Cardiac fibroblast (primary cell): ENCODE results near the gene CCDC201.
A peak's percentile ranks its signal among the peaks of the same experiment; 100 is the strongest.

ENCODE experiments used
- DNase-seq, 2 donors: peaks; one replicate each; pipeline versions ENCODE4 v3.0.0 to v3.0.0-alpha.2; 2010; ENCODE audit warnings: low read depth in 2 of 2
- H3K4me3 ChIP-seq, 2 donors: replicated peaks in 1 of 2; 1 replicate in 1 of 2; 2 replicates in 1 of 2; pipeline ENCODE4 v1.5.1; 2011; ENCODE audit warnings: low read depth in 2 of 2, low read length in 2 of 2, mild to moderate bottlenecking in 2 of 2, moderate library complexity in 1 of 2
- TF ChIP-seq, protein P1 (sequence below): IDR thresholded peaks from one replicate; pipeline ENCODE4 v1.5.1; 2011; ENCODE audit warnings: low read depth, mild to moderate bottlenecking, low read length, inconsistent platforms

Gene CCDC201

DNA sequence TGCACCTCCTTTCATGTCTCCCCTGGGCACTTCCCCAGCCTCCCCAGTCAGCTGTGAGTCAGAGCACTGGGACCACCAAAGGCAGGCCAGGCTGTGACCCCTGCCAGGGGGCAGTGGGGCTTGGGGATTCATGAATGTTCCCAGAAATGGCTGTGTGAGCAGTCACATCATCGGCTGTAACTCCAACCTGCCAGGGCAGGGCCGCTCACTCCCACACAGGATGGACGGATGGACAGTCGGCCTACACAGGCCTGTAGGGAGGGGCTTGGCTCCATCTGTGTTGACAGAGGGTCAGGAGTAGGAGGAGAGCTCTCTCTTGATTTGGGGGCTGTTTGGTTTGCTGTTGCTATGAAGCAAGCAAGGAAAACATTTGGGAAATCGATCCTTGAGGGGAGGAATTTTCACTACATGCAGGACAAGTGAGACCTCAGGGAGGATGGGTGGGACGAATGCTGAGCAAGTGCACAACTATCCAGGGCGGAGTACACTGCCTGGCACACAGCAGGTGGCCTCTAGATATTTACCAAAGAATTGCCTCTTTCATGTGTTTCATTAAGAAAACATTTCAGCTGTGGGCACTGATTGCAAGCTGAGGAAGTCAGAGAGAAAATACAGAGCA lies 12.5 kb upstream of the CCDC201 start:
- DNase-seq: peak; percentile 24
- TF ChIP-seq, protein P1, sequence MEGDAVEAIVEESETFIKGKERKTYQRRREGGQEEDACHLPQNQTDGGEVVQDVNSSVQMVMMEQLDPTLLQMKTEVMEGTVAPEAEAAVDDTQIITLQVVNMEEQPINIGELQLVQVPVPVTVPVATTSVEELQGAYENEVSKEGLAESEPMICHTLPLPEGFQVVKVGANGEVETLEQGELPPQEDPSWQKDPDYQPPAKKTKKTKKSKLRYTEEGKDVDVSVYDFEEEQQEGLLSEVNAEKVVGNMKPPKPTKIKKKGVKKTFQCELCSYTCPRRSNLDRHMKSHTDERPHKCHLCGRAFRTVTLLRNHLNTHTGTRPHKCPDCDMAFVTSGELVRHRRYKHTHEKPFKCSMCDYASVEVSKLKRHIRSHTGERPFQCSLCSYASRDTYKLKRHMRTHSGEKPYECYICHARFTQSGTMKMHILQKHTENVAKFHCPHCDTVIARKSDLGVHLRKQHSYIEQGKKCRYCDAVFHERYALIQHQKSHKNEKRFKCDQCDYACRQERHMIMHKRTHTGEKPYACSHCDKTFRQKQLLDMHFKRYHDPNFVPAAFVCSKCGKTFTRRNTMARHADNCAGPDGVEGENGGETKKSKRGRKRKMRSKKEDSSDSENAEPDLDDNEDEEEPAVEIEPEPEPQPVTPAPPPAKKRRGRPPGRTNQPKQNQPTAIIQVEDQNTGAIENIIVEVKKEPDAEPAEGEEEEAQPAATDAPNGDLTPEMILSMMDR: no peak
- no peak overlapping the region for H3K4me3 ChIP-seq

DNA sequence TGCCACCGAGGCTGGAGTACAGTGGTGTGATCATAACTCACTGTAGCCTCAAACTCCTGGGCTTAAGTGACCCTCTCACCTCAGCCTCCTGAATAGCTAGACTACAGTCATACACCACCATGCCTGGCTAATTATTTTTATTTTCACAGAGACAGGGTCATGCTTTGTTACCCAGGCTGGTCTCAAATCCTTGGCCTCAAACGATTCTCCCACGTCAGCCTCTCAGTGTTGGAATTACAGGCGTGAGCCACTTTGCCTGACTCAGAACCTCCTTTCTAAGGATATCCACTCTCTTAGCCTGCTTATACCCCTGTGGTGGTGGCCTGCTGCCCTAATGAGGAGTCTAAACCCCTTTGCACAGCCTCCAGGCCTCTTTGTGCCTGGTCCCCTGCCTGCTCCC lies 11.3 kb upstream of the CCDC201 start:
- no peak for DNase-seq
- no peak overlapping the region for H3K4me3 ChIP-seq
- TF ChIP-seq, protein P1: no peak

DNA sequence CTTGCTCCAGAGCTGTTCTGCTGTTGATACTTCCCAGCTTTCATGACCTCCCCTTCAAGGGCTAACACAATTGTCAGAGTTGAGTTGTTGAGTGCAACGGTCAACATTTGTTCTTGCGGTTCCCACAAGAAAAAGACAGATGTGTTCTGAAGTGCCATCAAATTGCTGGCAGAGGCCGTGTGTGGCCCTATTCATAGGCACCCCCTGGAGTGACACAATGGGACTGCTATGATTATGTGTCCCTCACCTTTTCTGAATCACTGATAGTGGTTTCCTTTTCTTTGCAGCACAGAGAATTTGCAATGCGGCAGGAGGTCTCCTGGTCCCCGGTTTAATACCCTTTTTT lies 9.6 kb upstream of the CCDC201 start:
- H3K4me3 ChIP-seq: no peak overlapping the region
- TF ChIP-seq, protein P1: no peak
- no peak for DNase-seq

DNA sequence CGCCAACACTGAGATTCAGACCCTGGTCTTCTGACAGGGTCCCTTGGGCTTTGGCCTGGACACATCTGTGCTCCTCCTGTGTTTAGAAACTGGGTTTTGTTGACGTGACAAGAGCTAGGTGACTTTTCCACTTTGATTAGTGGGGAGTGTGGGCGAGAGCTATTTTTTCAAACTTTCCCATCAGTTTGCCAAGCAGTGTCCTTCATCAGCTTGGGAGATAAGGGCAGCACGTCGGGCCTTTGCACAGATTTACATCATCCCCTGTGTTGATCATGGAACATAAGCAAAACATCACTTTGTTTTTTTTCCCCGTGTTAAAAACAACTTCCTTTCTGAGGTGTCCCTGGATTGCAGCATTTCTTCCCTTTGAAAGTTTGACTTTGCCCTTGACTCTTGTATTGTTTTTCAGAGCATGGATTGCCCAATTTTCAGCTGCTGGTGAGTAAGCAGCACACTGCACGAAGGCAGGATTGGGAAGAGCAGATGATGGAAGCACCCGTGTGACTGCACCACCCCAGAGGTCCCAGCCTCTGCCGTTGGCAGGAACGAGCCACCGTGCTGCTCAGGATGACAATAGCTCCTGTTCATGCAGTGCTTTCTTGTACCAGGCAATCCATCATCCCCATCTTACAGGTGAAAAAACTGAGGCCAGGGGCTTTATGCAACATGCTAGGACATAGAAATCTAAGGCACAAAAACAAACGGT lies 9.0 kb upstream of the CCDC201 start:
- TF ChIP-seq, protein P1: no peak
- peak; percentile 93 to 97 for DNase-seq

DNA sequence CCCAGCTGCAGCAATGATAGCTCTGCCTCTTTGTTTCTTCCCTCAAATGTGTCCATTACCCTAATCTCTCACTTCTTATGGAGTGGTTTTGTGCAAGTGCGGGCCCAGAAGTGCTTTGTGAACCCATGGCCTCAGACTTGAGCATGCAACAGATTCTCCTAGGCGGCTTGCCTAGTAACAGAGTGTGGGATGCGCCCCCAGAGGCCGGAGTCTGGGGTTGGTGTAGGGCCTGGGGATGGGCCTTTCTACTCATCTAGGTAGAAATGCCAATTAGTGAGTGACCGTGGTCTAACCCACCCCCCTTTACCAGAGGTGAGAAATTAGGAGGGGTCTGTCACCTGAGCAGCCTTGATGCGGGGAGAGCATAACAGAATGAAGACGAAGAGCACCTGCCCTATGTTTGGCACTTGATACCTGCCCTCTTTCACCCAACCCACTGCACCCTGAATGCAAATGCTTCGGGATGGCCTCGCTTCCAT lies 8.4 kb upstream of the CCDC201 start:
- no peak overlapping the region for H3K4me3 ChIP-seq
- TF ChIP-seq, protein P1: no peak
- DNase-seq: no peak

More for the DNA sequence above, 9.0 kb upstream of the CCDC201 start:
- no peak overlapping the region for H3K4me3 ChIP-seq

DNA sequence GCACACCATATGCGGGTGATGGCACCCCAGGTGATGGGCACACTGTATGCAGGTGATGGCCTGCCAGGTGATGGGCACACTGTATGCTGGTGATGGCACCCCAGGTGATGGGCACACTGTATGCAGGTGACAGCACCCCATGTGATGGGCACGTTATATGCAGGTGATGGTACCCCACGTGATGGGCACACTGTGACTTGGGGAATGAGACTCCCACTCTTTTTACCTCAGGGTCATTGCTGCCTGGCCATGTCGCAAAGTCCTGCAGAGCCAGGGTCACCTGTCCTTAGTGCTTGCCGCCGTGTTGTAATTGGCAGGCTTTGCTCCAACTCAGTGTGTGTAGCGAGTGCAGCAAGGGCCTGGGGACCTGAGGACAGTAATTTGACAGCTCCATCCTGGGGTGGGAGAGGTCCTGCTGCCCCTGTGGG lies 7.6 kb upstream of the CCDC201 start:
- no peak for DNase-seq
- TF ChIP-seq, protein P1: no peak
- no peak overlapping the region for H3K4me3 ChIP-seq
